OCI-LY1 (cell line): ENCODE results near the gene BICRAL.
"Not testable (repeated sequence)": the region's sequence is repeated elsewhere in the genome, so short reads cannot be mapped to it uniquely, and the experiment has no call there.

ENCODE experiments used
- H2AFZ ChIP-seq: fragments of 200-600 bp; sonication (generic), shearing (Covaris generic); 2 replicates; pipeline ENCODE4 v1.6.0; 2014; ENCODE audit warnings: antibody characterized with exemption, mild to moderate bottlenecking, low read length
- H3F3A ChIP-seq: fragments of 200-600 bp; sonication (generic), shearing (Covaris generic); 2 replicates; pipeline ENCODE4 v1.6.0; 2014; ENCODE audit warnings: mild to moderate bottlenecking, antibody characterized with exemption, low read length, moderate library complexity; ENCODE audit not compliant: insufficient read depth
- H3K27ac ChIP-seq: fragments of 200-600 bp; sonication (generic); 2 replicates; pipeline ENCODE4 v1.5.1; 2014; ENCODE audit warnings: low read length, mixed run types, mild to moderate bottlenecking, low read depth; ENCODE audit not compliant: poor library complexity, severe bottlenecking
- H3K27me3 ChIP-seq: fragments of 200-600 bp; sonication (generic); 2 replicates; pipeline ENCODE4 v1.6.0; 2014; ENCODE audit warnings: antibody characterized with exemption, mild to moderate bottlenecking, low read length, moderate library complexity; ENCODE audit not compliant: insufficient read depth
- H3K36me3 ChIP-seq: fragments of 200-600 bp; sonication (generic); 2 replicates; pipeline ENCODE4 v1.6.1; 2014; ENCODE audit warnings: mild to moderate bottlenecking, antibody characterized with exemption, low read length, moderate library complexity, mixed read lengths; ENCODE audit not compliant: insufficient read depth
- H3K4me1 ChIP-seq: fragments of 200-600 bp; sonication (generic); 2 replicates; pipeline ENCODE4 v1.5.1; 2014; ENCODE audit warnings: mild to moderate bottlenecking, low read length, moderate library complexity; ENCODE audit not compliant: insufficient read depth, severe bottlenecking
- H3K4me2 ChIP-seq: fragments of 200-600 bp; sonication (generic), shearing (Covaris generic); 2 replicates; pipeline ENCODE4 v1.6.1; 2014; ENCODE audit warnings: low read length
- H3K4me3 ChIP-seq: fragments of 200-600 bp; sonication (generic); 2 replicates; pipeline ENCODE4 v1.5.1; 2014; ENCODE audit warnings: low read length, low read depth, mild to moderate bottlenecking, mixed read lengths; ENCODE audit not compliant: poor library complexity, severe bottlenecking
- H3K79me2 ChIP-seq: fragments of 200-600 bp; shearing (Covaris generic); 2 replicates; pipeline ENCODE4 v1.6.1; 2016; ENCODE audit warnings: mixed run types, low read length, mixed read lengths; ENCODE audit not compliant: insufficient read depth
- H3K9ac ChIP-seq: fragments of 200-600 bp; sonication (generic), shearing (Covaris generic); 2 replicates; pipeline ENCODE4 v1.6.1; 2014; ENCODE audit warnings: mild to moderate bottlenecking, low read length, mixed read lengths
- H3K9me2 ChIP-seq: fragments of 200-600 bp; sonication (generic), shearing (Covaris generic); 2 replicates; pipeline ENCODE4 v1.6.1; 2014; ENCODE audit warnings: low read depth, mild to moderate bottlenecking, low read length, mixed read lengths
- H3K9me3 ChIP-seq: fragments of 200-600 bp; shearing (Covaris generic); 2 replicates; pipeline ENCODE4 v1.6.1; 2014; ENCODE audit warnings: low read length, mixed read lengths
- H4K20me1 ChIP-seq: fragments of 200-600 bp; sonication (generic), shearing (Covaris generic); 2 replicates; pipeline ENCODE4 v1.6.0; 2016; ENCODE audit warnings: mild to moderate bottlenecking, low read length; ENCODE audit not compliant: insufficient read depth
- CTCF ChIP-seq: fragments of 200-600 bp; sonication (generic), shearing (Covaris generic); IDR thresholded peaks from 2 replicates; pipeline ENCODE4 v1.5.1; 2017; ENCODE audit warnings: mild to moderate bottlenecking, antibody characterized with exemption, low read length, moderate library complexity, mixed read lengths
- EZH2 ChIP-seq: fragments of 200-600 bp; sonication (generic), shearing (Covaris generic); IDR thresholded peaks from 2 replicates; pipeline ENCODE4 v1.8.0; 2017; ENCODE audit warnings: borderline replicate concordance, mixed run types, mild to moderate bottlenecking, antibody characterized with exemption, low read length, moderate library complexity, mixed read lengths

BICRAL gene

GRCh38 chr6:42791706-42792320, 10.0 kb downstream of the BICRAL start:
- Histone ChIP-seq H3K9me2 (no peaks in the 10 kb centered on the region), H3K4me1 (peaks cover 31% of the 10 kb centered on the region), H3K27me3 (no peaks in the 10 kb centered on the region), H2AFZ (no peak overlapping the region), H3K27ac (no peak overlapping the region), H3K4me2 (no peak overlapping the region), H3F3A (no peaks in the 10 kb centered on the region), H3K4me3 (no peak overlapping the region), H3K9ac (no peak overlapping the region), H3K36me3 (peaks cover 21% of the 10 kb centered on the region; the same call in 1 of the 2 replicates), H3K79me2 (peaks cover 46% of the 10 kb centered on the region), H3K9me3 (no peaks in the 10 kb centered on the region), H4K20me1 (no peaks in the 10 kb centered on the region)
- TF ChIP-seq EZH2 = no peak
- no peak for TF ChIP-seq CTCF

GRCh38 chr6:42795651-42796050, 13.8 kb downstream of the BICRAL start:
- Histone ChIP-seq H3K27ac (no peak overlapping the region), H3K4me1 (peaks cover 4% of the 10 kb centered on the region), H3F3A (no peaks in the 10 kb centered on the region), H3K36me3 (peaks cover 6% of the 10 kb centered on the region; the same call in 1 of the 2 replicates), H3K4me2 (no peak overlapping the region), H3K4me3 (no peak overlapping the region), H4K20me1 (no peaks in the 10 kb centered on the region), H3K9me2 (no peaks in the 10 kb centered on the region), H3K79me2 (peaks cover 17% of the 10 kb centered on the region), H3K9me3 (no peaks in the 10 kb centered on the region), H3K27me3 (no peaks in the 10 kb centered on the region), H2AFZ (no peak overlapping the region), H3K9ac (no peak overlapping the region)
- no peak for TF ChIP-seq CTCF
- TF ChIP-seq EZH2 = no peak

- no peak for TF ChIP-seq CTCF
- no peak for TF ChIP-seq EZH2
- H3K79me2 ChIP-seq = peaks cover 16% of the 10 kb centered on the region
- H3K36me3 ChIP-seq = peaks cover 6% of the 10 kb centered on the region; the same call in 1 of the 2 replicates
These were observed 14.3 kb downstream of the BICRAL start for GRCh38 chr6:42796171-42796570.

GRCh38 chr6:42797696-42798095, 15.8 kb downstream of the BICRAL start:
- not testable (repeated sequence) for H2AFZ ChIP-seq, H4K20me1 ChIP-seq, H3K79me2 ChIP-seq, H3K27ac ChIP-seq, H3K4me1 ChIP-seq, H3K4me3 ChIP-seq, H3K9me3 ChIP-seq, H3K4me2 ChIP-seq, H3K9ac ChIP-seq, H3K27me3 ChIP-seq, H3K36me3 ChIP-seq, H3K9me2 ChIP-seq, H3F3A ChIP-seq

More at GRCh38 chr6:42796171-42796570, 14.3 kb downstream of the BICRAL start:
- Histone ChIP-seq H3K4me1 (peaks cover 4% of the 10 kb centered on the region), H3F3A (no peaks in the 10 kb centered on the region), H3K4me3 (no peak overlapping the region), H4K20me1 (no peaks in the 10 kb centered on the region), H3K9me3 (no peaks in the 10 kb centered on the region), H3K4me2 (no peak overlapping the region), H3K9me2 (no peaks in the 10 kb centered on the region), H3K27me3 (no peaks in the 10 kb centered on the region), H3K9ac (no peak overlapping the region), H2AFZ (no peak overlapping the region), H3K27ac (no peak overlapping the region)
